Nephron (organoid): ENCODE data around the gene ELF3.

ENCODE experiments used
- H3K27ac Mint-ChIP-seq, 3 experiments: 2 replicates each; pipeline ENCODE4 v1.8.0; 2020; ENCODE audit warnings: mixed read lengths in 3 of 3, mild to moderate bottlenecking in 2 of 3, moderate library complexity in 1 of 3
- H3K27me3 Mint-ChIP-seq: 2 replicates; pipeline ENCODE4 v1.8.0; 2021; ENCODE audit warnings: low read depth, mild to moderate bottlenecking, moderate library complexity, mixed read lengths
- H3K36me3 Mint-ChIP-seq: 2 replicates; pipeline ENCODE4 v1.8.0; 2020; ENCODE audit warnings: low read depth, mixed read lengths
- H3K4me1 Mint-ChIP-seq: 2 replicates; pipeline ENCODE4 v1.8.0; 2020; ENCODE audit warnings: mixed read lengths
- H3K4me3 Mint-ChIP-seq, 3 experiments: 2 replicates each; pipeline ENCODE4 v1.8.0; 2020; ENCODE audit warnings: mild to moderate bottlenecking in 3 of 3, mixed read lengths in 3 of 3, moderate library complexity in 2 of 3
- H3K9me3 Mint-ChIP-seq: 2 replicates; pipeline ENCODE4 v1.8.0; 2020; ENCODE audit warnings: mixed read lengths
- CTCF ChIP-seq, 3 experiments: fragments of 200-600 bp; sonication (generic); IDR thresholded peaks; one replicate each; pipeline ENCODE4 v1.5.0; 2021; ENCODE audit warnings: antibody characterized with exemption in 3 of 3; ENCODE audit not compliant: unreplicated experiment in 3 of 3

Gene ELF3

DNA sequence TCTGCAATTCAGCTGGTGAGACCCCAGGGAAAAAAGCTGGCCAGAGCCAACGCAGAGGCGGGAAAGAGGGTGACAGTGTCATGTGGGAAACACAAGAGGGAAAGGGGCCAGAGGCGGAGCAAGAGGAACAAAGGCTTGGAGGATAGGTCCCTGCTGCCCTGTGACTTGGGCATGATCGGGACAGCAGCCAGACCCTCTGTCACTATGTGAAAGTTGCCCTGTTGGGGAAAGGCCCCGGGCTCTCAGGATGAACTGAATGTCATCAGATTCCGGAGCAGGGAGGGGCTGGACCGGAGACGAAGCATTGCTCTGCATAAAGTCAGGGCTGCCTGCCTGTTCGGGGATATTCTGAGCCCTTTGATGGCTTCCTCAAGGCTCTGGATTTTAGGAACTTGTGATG, 5.7 kb upstream of the ELF3 start:
- H3K36me3 Mint-ChIP-seq = peaks cover 70% of the 10 kb centered on the region
- H3K4me3 Mint-ChIP-seq = no peak overlapping the region
- peaks cover 3% of the 10 kb centered on the region for H3K27me3 Mint-ChIP-seq
- no peaks in the 10 kb centered on the region for H3K9me3 Mint-ChIP-seq
- peak overlapping the region in 1 of 3 experiments; percentile 47 for H3K27ac Mint-ChIP-seq
- peaks cover 8% of the 10 kb centered on the region for H3K4me1 Mint-ChIP-seq
- TF ChIP-seq CTCF (IDR thresholded peaks at IDR 0.05; ENCODE audit: unreplicated experiment in 3 of 3) = no peak

DNA sequence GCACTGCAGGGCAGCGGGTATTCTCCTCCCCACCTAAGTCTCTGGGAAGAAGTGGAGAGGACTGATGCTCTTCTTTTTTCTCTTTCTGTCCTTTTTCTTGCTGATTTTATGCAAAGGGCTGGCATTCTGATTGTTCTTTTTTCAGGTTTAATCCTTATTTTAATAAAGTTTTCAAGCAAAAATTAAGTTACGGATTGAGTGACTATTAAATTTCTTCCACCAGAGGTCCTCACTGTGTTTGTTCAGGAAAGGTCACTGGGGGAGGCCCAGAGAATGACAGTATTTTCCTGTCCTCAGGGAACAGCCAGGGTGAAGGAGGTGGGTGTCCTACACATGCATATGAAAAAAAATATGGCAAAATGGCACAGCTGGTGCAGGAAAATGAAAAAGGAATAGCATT, 4.4 kb upstream of the ELF3 start:
- H3K36me3 Mint-ChIP-seq = peaks cover 57% of the 10 kb centered on the region
- H3K4me1 Mint-ChIP-seq = peaks cover 15% of the 10 kb centered on the region
- TF ChIP-seq CTCF (IDR thresholded peaks at IDR 0.05; ENCODE audit: unreplicated experiment in 3 of 3) = peak; percentile 27 to 48 (median 32)
- H3K27ac Mint-ChIP-seq = peak overlapping the region in 2 of 3 experiments; percentile 64 to 68
- peaks cover 4% of the 10 kb centered on the region for H3K27me3 Mint-ChIP-seq
- no peaks in the 10 kb centered on the region for H3K9me3 Mint-ChIP-seq
- H3K4me3 Mint-ChIP-seq = no peak overlapping the region

GRCh38 chr1:202007304-202007703, 3.1 kb upstream of the ELF3 start:
- H3K36me3 Mint-ChIP-seq = peaks cover 45% of the 10 kb centered on the region
- H3K27me3 Mint-ChIP-seq = peaks cover 4% of the 10 kb centered on the region
- H3K4me1 Mint-ChIP-seq = peaks cover 15% of the 10 kb centered on the region
- TF ChIP-seq CTCF (IDR thresholded peaks at IDR 0.05; ENCODE audit: unreplicated experiment in 3 of 3) = no peak
- H3K9me3 Mint-ChIP-seq = no peaks in the 10 kb centered on the region
- no peak overlapping the region for H3K4me3 Mint-ChIP-seq
- H3K27ac Mint-ChIP-seq = peak overlapping the region in 2 of 3 experiments; percentile 73 to 98

GRCh38 chr1:202007805-202008489, 2.4 kb upstream of the ELF3 start:
- Mint-ChIP-seq H3K4me3 (peak overlapping the region in 2 of 3 experiments; percentile 26 to 38), H3K27ac (peak overlapping the region; percentile 71 to 98 (median 73)), H3K9me3 (no peaks in the 10 kb centered on the region), H3K27me3 (peaks cover 4% of the 10 kb centered on the region), H3K4me1 (peaks cover 15% of the 10 kb centered on the region), H3K36me3 (peaks cover 38% of the 10 kb centered on the region)
- no peak for TF ChIP-seq CTCF (IDR thresholded peaks at IDR 0.05; ENCODE audit: unreplicated experiment in 3 of 3)

DNA sequence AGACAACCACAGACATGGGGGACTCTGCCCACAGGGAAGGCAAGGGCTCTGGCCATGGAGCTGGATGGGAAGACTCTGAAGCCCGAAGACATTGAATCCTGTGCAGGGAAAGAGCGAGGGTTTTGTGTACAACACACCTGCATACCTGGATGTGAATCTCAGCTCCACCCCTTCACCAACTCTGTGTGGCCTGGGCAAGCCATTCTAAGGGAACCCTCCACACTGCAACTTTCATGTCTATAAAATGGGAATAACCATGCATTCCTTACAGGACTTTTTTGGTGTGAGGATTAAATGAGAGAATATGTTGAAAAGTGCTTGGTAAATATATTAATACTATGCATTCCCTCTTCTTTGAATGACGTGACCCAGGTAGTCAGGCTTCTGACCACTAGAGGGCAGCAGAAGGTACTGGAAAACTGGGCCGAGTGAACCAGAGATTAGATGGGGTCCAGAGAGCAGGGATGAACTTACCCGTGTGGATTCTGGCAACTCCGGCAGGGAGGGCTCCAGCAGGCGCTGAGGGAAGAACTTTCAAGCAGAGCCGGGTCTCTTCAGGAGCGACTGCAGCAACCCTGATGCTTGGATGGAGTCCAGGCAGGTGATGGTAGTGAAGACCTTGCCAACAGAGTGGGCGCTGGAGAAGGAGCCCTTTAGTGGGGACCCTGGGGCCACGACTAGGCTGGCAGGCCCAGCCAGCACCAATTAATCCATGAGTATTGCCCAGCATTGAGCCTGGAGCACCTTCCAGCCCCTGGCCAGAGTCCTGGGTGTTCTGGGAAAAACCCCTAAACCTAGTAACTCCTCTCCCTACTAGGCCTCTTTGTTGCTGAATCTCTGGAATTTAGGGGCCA, 834 bp upstream of the ELF3 start:
- peak; percentile 80 to 88 (median 82) for TF ChIP-seq CTCF (IDR thresholded peaks at IDR 0.05; ENCODE audit: unreplicated experiment in 3 of 3)
- peak overlapping the region in 2 of 3 experiments; percentile 55 to 66 for H3K4me3 Mint-ChIP-seq
- peak overlapping the region; percentile 87 to 98 (median 89) for H3K27ac Mint-ChIP-seq
- peaks cover 4% of the 10 kb centered on the region for H3K27me3 Mint-ChIP-seq
- H3K36me3 Mint-ChIP-seq = peaks cover 22% of the 10 kb centered on the region
- H3K9me3 Mint-ChIP-seq = no peaks in the 10 kb centered on the region
- H3K4me1 Mint-ChIP-seq = peaks cover 15% of the 10 kb centered on the region
